GM19463 (cell line): ENCODE data around the gene ZNF532.
A peak's percentile ranks its signal among the peaks of the same experiment; 100 is the strongest.

ENCODE experiments used
- ATAC-seq: cut with Tn5 transposase; IDR thresholded peaks from one replicate; pipeline ENCODE4 v1.9.1; 2021; ENCODE audit warnings: mild to moderate bottlenecking, moderate library complexity; ENCODE audit not compliant: unreplicated experiment

ZNF532 gene

GRCh38 chr18:58937071-58937886 lies 72.6 kb downstream of the ZNF532 start:
- no peak for ATAC-seq

- no peak for ATAC-seq
These were observed 73.2 kb downstream of the ZNF532 start for GRCh38 chr18:58937887-58938267.

- ATAC-seq = no peak
These were observed 76.9 kb downstream of the ZNF532 start for GRCh38 chr18:58941426-58942099.

GRCh38 chr18:58943896-58944295 lies 79.2 kb downstream of the ZNF532 start:
- no peak for ATAC-seq

GRCh38 chr18:58947136-58947732 lies 82.6 kb downstream of the ZNF532 start:
- peak; percentile 47 for ATAC-seq

- ATAC-seq = no peak
These were observed 84.4 kb downstream of the ZNF532 start for GRCh38 chr18:58949031-58949430.

- no peak for ATAC-seq
These were observed 87.5 kb downstream of the ZNF532 start for GRCh38 chr18:58951986-58952702.

GRCh38 chr18:58952858-58953257 lies 88.2 kb downstream of the ZNF532 start:
- ATAC-seq = no peak

- ATAC-seq = no peak
These were observed 89.0 kb downstream of the ZNF532 start for GRCh38 chr18:58953627-58954026.

GRCh38 chr18:58955001-58955400 lies 90.3 kb downstream of the ZNF532 start:
- ATAC-seq = no peak

GRCh38 chr18:58955738-58956137 lies 91.1 kb downstream of the ZNF532 start:
- no peak for ATAC-seq

GRCh38 chr18:58958628-58959027 lies 94.0 kb downstream of the ZNF532 start:
- no peak for ATAC-seq

- ATAC-seq = no peak
These were observed 95.8 kb downstream of the ZNF532 start for GRCh38 chr18:58960508-58960907.

- ATAC-seq = no peak
These were observed 96.5 kb downstream of the ZNF532 start for GRCh38 chr18:58960946-58961722.

GRCh38 chr18:58962336-58962735 lies 97.7 kb downstream of the ZNF532 start:
- no peak for ATAC-seq

GRCh38 chr18:58965291-58966004 lies 100.8 kb downstream of the ZNF532 start:
- ATAC-seq = no peak

GRCh38 chr18:58966005-58966677 lies 101.5 kb downstream of the ZNF532 start:
- ATAC-seq = no peak

GRCh38 chr18:58966704-58967103 lies 102.0 kb downstream of the ZNF532 start:
- ATAC-seq = no peak

- ATAC-seq = no peak
These were observed 103.1 kb downstream of the ZNF532 start for GRCh38 chr18:58967751-58968254.
